Gastrocnemius medialis (tissue), 4 donors: ENCODE results near the gene CADPS. TPM values are rescaled to one million over a fixed set of nuclear protein-coding genes. Genes with fewer than 3 reads are reported as not detected.

Source experiments
- ATAC-seq, 2 donors: fragments of 150-250 bp; one replicate each; pipeline ENCODE4 v1.9.1; 2016
- DNase-seq, 2 donors: peaks; one replicate each; pipeline ENCODE4 v3.0.0-alpha.2; 2019
- H3K27ac ChIP-seq, 4 donors: fragments of 200-600 bp; sonication (generic); 1 replicate in 1 of 4; 2 replicates in 3 of 4; pipeline ENCODE4 v1.5.1; 2016 to 2018; ENCODE audit warnings: mild to moderate bottlenecking in 2 of 4, moderate library complexity in 1 of 4
- H3K27me3 ChIP-seq, 3 donors: fragments of 200-600 bp; sonication (generic) in 2 of 3; 1 replicate in 1 of 3; 2 replicates in 2 of 3; pipeline versions ENCODE4 v1.5.1 to v1.6.0; 2016 to 2019; ENCODE audit warnings: mild to moderate bottlenecking in 1 of 3, moderate library complexity in 1 of 3
- H3K36me3 ChIP-seq, 2 donors: fragments of 200-600 bp; sonication (generic) in 1 of 2; one replicate each; pipeline ENCODE4 v1.5.1; 2017 to 2018
- H3K4me1 ChIP-seq, 2 donors: fragments of 200-600 bp; sonication (generic) in 1 of 2; one replicate each; pipeline ENCODE4 v1.5.1; 2016 to 2017; ENCODE audit warnings: mild to moderate bottlenecking in 2 of 2
- H3K4me3 ChIP-seq, 4 donors: fragments of 200-600 bp; sonication (generic) in 3 of 4; 1 replicate in 1 of 4; 2 replicates in 3 of 4; pipeline ENCODE4 v1.5.1; 2016 to 2019; ENCODE audit warnings: mild to moderate bottlenecking in 2 of 4
- H3K9me3 ChIP-seq, 3 donors: fragments of 200-600 bp; sonication (generic) in 2 of 3; 1 replicate in 1 of 3; 2 replicates in 2 of 3; pipeline ENCODE4 v1.5.1; 2016 to 2019
- POLR2A ChIP-seq, 2 donors: fragments of 450-650 bp; IDR thresholded peaks; one replicate each; pipeline ENCODE4 v1.6.1; 2017; ENCODE audit warnings: antibody characterized with exemption in 2 of 2, mild to moderate bottlenecking in 2 of 2, moderate library complexity in 2 of 2
- in situ Hi-C, 4 donors: fragments of 200-750 bp; cut with MboI; loops; one replicate each; pipeline versions ENCODE4 v1.15.0 to v1.8.0; 2017; ENCODE audit warnings: low sequenced_read_pairs in 4 of 4
- intact Hi-C: fragments of 100-400 bp; cut with DNase I; formaldehyde crosslinking; loops from one replicate; pipeline ENCODE4 v1.15.1; 2023; ENCODE audit warnings: low total_unique reads
- total RNA-seq, 4 donors: library from RNA; depleted of rRNA; stranded (reverse); fragments of >200 nt; gene quantifications; one replicate each; pipeline versions ENCODE4 v1.1.0 to v1.2.3, GENCODE V29; 2016
- TF ChIP-seq, protein P1 (sequence below), 5 experiments: fragments of 450-650 bp in 3 of 5; fragments of 200-600 bp in 2 of 5; sonication (generic) in 2 of 5; IDR thresholded peaks in 4 of 5; conservative IDR thresholded peaks in 1 of 5; 1 replicate in 4 of 5; 2 replicates in 1 of 5; pipeline ENCODE4 v1.5.1; 2016 to 2019; ENCODE audit warnings: antibody characterized with exemption in 5 of 5, mild to moderate bottlenecking in 3 of 5, moderate library complexity in 3 of 5

Gene CADPS
- total RNA-seq, 4 donors from 2014 or later: 2.1 TPM; not detected in 3

DNA sequence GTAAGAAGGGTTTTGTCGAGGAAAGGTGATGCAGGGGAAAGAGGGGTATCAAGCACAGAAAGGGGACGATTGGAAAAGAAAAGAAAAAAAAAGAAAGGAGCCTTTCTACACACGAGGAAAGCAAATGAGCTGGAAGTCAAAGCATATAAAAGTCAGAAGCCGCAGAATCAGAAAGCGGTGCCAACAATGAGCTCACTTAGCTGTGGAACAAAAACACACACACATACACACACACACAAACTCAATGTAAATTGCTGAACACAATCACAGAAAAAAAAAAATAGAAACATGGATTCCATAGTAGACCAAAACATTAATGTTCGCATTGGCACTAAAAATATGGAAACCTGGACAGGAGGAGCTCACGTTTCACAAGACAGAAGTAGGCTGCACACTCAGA, 438.4 kb downstream of the CADPS start:
- no peak overlapping the region for H3K4me3 ChIP-seq
- no peaks in the 10 kb centered on the region for H3K9me3 ChIP-seq
- ATAC-seq (no peak), DNase-seq (no peak)
- no peak overlapping the region for H3K27ac ChIP-seq
- in situ Hi-C loops (no loop called here), intact Hi-C loops (no loop called here)
- H3K36me3 ChIP-seq: no peaks in the 10 kb centered on the region
- TF ChIP-seq, protein P1, sequence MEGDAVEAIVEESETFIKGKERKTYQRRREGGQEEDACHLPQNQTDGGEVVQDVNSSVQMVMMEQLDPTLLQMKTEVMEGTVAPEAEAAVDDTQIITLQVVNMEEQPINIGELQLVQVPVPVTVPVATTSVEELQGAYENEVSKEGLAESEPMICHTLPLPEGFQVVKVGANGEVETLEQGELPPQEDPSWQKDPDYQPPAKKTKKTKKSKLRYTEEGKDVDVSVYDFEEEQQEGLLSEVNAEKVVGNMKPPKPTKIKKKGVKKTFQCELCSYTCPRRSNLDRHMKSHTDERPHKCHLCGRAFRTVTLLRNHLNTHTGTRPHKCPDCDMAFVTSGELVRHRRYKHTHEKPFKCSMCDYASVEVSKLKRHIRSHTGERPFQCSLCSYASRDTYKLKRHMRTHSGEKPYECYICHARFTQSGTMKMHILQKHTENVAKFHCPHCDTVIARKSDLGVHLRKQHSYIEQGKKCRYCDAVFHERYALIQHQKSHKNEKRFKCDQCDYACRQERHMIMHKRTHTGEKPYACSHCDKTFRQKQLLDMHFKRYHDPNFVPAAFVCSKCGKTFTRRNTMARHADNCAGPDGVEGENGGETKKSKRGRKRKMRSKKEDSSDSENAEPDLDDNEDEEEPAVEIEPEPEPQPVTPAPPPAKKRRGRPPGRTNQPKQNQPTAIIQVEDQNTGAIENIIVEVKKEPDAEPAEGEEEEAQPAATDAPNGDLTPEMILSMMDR (IDR thresholded peaks at IDR 0.05 in 4 of 5, conservative IDR thresholded peaks at IDR 0.05 in 1 of 5): no peak
- TF ChIP-seq POLR2A (IDR thresholded peaks at IDR 0.05): no peak
- H3K27me3 ChIP-seq: peaks cover 0 to 4% (median 0%) of the 10 kb centered on the region in 3 donors
- no peaks in the 10 kb centered on the region for H3K4me1 ChIP-seq

DNA sequence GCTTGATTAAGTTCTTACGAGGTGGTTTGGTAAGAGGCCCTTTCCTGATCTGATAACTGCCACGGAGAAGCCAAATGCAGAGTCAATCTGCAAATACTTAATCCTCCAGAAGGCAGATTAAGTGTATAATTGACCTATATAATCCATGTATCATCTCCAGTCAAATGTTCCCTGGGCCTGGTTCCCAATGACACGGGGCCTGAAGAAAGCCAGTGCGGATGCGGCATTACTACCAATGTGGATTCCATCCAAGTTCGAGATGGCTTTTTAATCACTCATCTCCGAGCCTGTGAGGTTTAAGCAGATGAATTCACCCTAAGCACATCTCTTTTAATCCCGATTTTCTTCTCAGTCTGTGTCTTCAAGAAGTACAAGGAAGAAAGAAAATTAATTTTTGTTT, 441.8 kb downstream of the CADPS start:
- Histone ChIP-seq H3K4me1 (no peaks in the 10 kb centered on the region), H3K36me3 (no peaks in the 10 kb centered on the region), H3K9me3 (no peaks in the 10 kb centered on the region), H3K27ac (no peak overlapping the region), H3K27me3 (peaks cover 0 to 4% (median 0%) of the 10 kb centered on the region in 3 donors), H3K4me3 (no peak overlapping the region)
- no peak for ATAC-seq
- in situ Hi-C loops: no loop called here
- no peak for DNase-seq
- no peak for TF ChIP-seq POLR2A (IDR thresholded peaks at IDR 0.05)
- TF ChIP-seq, protein P1 (IDR thresholded peaks at IDR 0.05 in 4 of 5, conservative IDR thresholded peaks at IDR 0.05 in 1 of 5): no peak
- intact Hi-C loops: no loop called here

DNA sequence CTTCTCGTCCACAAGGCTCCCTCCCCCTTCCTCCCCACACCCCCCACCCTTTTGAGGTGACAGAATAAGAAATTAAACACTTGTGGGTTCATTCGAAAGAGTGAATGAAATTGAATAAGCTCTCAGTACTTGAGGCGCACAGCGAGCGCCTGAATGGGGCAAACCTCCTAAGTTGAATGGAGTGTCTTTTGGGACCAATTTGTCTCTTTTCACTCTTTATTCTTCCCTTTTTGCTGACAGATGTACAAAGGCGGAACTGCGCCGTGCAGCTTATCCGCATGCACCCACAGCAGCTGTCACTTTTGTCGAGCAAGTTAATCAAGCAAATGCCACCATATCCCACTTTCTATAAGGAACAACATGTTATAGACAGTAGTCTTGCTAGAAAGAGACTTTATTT, 454.0 kb downstream of the CADPS start:
- DNase-seq: no peak
- intact Hi-C loops (no loop called here), in situ Hi-C loops (no loop called here)
- H3K4me1 ChIP-seq: no peaks in the 10 kb centered on the region
- H3K36me3 ChIP-seq: no peaks in the 10 kb centered on the region
- no peaks in the 10 kb centered on the region for H3K9me3 ChIP-seq
- no peak overlapping the region for H3K27ac ChIP-seq
- no peak for ATAC-seq
- TF ChIP-seq, protein P1 (IDR thresholded peaks at IDR 0.05 in 4 of 5, conservative IDR thresholded peaks at IDR 0.05 in 1 of 5): no peak
- TF ChIP-seq POLR2A (IDR thresholded peaks at IDR 0.05): no peak
- no peak overlapping the region for H3K4me3 ChIP-seq
- peaks cover 0 to 4% (median 0%) of the 10 kb centered on the region in 3 donors for H3K27me3 ChIP-seq

DNA sequence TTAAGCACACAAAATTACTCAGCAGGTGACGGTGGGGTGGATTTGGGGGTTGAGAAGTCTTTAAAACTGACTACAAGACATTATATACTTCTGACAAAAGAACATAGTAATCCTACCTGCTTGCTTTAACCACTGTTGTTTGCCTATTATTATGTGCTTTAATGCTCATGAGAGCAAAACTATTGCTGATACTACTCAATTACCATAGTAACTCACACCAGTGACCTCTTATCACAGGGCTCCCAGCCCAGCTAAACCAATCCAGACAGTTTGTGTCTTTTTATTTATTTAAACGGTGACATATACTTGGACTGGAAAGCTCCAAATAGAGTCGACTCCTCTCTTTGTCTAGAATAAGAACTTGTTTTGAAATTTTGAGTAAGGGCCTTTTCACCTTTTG, 459.1 kb downstream of the CADPS start:
- Histone ChIP-seq H3K9me3 (no peaks in the 10 kb centered on the region), H3K27ac (no peak overlapping the region), H3K36me3 (no peaks in the 10 kb centered on the region), H3K4me1 (no peaks in the 10 kb centered on the region), H3K4me3 (no peak overlapping the region), H3K27me3 (no peaks in the 10 kb centered on the region)
- DNase-seq: no peak
- TF ChIP-seq, protein P1 (IDR thresholded peaks at IDR 0.05 in 4 of 5, conservative IDR thresholded peaks at IDR 0.05 in 1 of 5): no peak
- TF ChIP-seq POLR2A (IDR thresholded peaks at IDR 0.05): no peak
- intact Hi-C loops: no loop called here
- no peak for ATAC-seq
- in situ Hi-C loops: no loop called here

DNA sequence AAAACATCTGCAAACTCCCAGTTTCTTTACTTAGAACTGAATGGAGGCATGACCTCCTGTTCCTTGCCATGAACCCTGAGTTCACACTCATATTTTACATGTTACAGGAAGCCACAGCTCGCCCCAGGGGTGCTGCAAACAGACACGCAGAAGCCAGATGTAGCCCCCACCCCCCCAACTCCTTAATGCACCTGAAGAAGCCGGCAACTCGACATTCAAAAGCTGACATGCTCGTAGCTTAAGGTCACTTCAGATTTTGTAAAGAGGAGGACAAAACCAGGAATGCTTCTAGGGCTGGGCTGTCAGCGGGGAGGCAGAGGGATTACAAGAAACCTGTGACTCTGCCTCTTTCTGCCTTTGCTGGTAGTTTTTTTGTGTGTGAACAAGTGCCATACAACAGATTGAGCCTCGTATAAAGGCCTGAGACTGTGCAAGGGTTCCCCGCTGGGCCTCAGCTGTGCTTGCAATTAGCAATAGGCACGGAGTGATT, 459.9 kb downstream of the CADPS start:
- Histone ChIP-seq H3K27me3 (no peaks in the 10 kb centered on the region), H3K36me3 (no peaks in the 10 kb centered on the region), H3K27ac (no peak overlapping the region), H3K4me3 (no peak overlapping the region), H3K9me3 (no peaks in the 10 kb centered on the region), H3K4me1 (no peaks in the 10 kb centered on the region)
- TF ChIP-seq, protein P1 (IDR thresholded peaks at IDR 0.05 in 4 of 5, conservative IDR thresholded peaks at IDR 0.05 in 1 of 5): no peak
- no peak for TF ChIP-seq POLR2A (IDR thresholded peaks at IDR 0.05)
- ATAC-seq: no peak
- no peak for DNase-seq
- intact Hi-C loops (no loop called here), in situ Hi-C loops (no loop called here)
